Retinal pigment epithelial cell (primary cell): ENCODE measurements around the gene MTHFS.
"Not testable (repeated sequence)": the region's sequence is repeated elsewhere in the genome, so short reads cannot be mapped to it uniquely, and the experiment has no call there.

Source experiments
- DNase-seq: peaks from one replicate; pipeline ENCODE4 v3.0.0-alpha.2; 2010; ENCODE audit warnings: low read depth
- H3K4me3 ChIP-seq: 2 replicates; pipeline ENCODE4 v1.5.1; 2011; ENCODE audit warnings: mild to moderate bottlenecking, low read length, control low read depth, moderate library complexity
- CTCF ChIP-seq: conservative IDR thresholded peaks from 2 replicates; pipeline ENCODE4 v1.5.1; 2011; ENCODE audit warnings: low read depth, low read length, control low read depth, inconsistent platforms

The MTHFS gene

GRCh38 chr15:79914728-79915127, 17.9 kb upstream of the MTHFS start:
- H3K4me3 ChIP-seq: no peak overlapping the region
- no peak for TF ChIP-seq CTCF
- DNase-seq: no peak

- not testable (repeated sequence) for DNase-seq, H3K4me3 ChIP-seq
Measured at GRCh38 chr15:79909556-79910335, 12.9 kb upstream of the MTHFS start.

GRCh38 chr15:79904271-79904670, 7.5 kb upstream of the MTHFS start:
- DNase-seq: no peak
- no peak overlapping the region for H3K4me3 ChIP-seq
- no peak for TF ChIP-seq CTCF

GRCh38 chr15:79903626-79904025, 6.8 kb upstream of the MTHFS start:
- no peak for DNase-seq
- no peak overlapping the region for H3K4me3 ChIP-seq
- TF ChIP-seq CTCF: no peak

- H3K4me3 ChIP-seq: no peak overlapping the region
- DNase-seq: no peak
- no peak for TF ChIP-seq CTCF
Measured at GRCh38 chr15:79903144-79903543, 6.3 kb upstream of the MTHFS start.

GRCh38 chr15:79901958-79902357, 5.1 kb upstream of the MTHFS start:
- no peak for TF ChIP-seq CTCF
- no peak overlapping the region for H3K4me3 ChIP-seq
- DNase-seq: no peak

GRCh38 chr15:79900818-79901378, 4.1 kb upstream of the MTHFS start:
- H3K4me3 ChIP-seq, DNase-seq: not testable (repeated sequence)

- no peak for DNase-seq
- no peak for TF ChIP-seq CTCF
- H3K4me3 ChIP-seq: no peak overlapping the region
Measured at GRCh38 chr15:79900087-79900486, 3.3 kb upstream of the MTHFS start.

GRCh38 chr15:79898786-79899185, 2.0 kb upstream of the MTHFS start:
- H3K4me3 ChIP-seq, DNase-seq: not testable (repeated sequence)
